ENCODE data around the gene SLC2A13.

Gene SLC2A13

DNA sequence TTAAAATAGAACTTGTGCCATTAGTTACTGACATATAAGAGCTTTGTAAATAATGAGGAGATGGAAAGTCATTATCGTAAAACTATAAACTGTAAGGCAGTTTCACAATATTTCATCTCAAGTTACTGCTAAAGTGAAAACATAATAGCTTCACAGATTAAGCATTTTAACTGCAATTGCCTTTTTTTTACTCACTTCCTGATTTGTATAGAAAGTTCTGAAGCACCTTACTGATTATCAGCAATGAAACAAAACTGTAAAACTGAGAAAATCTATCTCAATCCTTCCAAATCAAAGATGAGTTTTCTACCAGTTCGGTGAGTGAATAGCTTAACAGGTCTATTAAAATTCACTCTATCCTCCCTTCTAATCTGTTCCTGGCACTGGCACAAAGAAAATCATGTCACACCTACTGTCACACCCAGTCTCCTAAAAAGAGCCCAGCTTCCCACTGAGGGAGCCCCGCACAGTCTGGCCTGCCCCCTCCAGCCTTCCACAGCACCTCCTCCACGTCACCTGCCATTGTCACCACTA lies 324.9 kb downstream of the SLC2A13 start:
- TF ChIP-seq, protein P1, sequence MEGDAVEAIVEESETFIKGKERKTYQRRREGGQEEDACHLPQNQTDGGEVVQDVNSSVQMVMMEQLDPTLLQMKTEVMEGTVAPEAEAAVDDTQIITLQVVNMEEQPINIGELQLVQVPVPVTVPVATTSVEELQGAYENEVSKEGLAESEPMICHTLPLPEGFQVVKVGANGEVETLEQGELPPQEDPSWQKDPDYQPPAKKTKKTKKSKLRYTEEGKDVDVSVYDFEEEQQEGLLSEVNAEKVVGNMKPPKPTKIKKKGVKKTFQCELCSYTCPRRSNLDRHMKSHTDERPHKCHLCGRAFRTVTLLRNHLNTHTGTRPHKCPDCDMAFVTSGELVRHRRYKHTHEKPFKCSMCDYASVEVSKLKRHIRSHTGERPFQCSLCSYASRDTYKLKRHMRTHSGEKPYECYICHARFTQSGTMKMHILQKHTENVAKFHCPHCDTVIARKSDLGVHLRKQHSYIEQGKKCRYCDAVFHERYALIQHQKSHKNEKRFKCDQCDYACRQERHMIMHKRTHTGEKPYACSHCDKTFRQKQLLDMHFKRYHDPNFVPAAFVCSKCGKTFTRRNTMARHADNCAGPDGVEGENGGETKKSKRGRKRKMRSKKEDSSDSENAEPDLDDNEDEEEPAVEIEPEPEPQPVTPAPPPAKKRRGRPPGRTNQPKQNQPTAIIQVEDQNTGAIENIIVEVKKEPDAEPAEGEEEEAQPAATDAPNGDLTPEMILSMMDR (IDR thresholded peaks at IDR 0.05; ENCODE audit: insufficient read depth, missing control alignments): no peak
- DNase-seq (ENCODE audit: insufficient read length, low spot score) (no peak), FAIRE-seq (no peak)

DNA sequence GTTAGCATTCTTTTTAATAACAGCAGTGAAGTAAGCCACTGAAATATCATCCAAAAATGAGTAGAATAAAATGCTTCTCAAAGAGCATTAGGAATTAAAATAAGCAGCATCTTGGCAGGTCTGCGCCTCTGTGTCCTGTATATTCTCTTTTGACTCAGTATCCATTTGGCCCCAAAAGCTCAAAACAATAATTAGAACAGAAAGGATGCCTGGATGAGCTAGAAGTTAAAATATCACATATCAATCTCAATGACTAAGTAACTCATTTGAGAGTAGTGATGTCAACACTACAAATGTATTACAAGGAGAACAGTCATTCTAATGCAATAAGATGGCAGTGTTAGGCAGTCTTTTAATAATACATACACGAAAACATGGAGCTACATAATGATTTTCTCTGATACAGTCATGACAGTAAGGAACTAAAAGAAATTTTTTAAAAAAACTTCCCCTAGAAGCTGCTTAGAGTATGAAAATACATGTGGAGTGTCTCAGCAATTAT lies 325.4 kb downstream of the SLC2A13 start:
- FAIRE-seq (no peak), DNase-seq (ENCODE audit: insufficient read length, low spot score) (no peak)
- TF ChIP-seq, protein P1 (IDR thresholded peaks at IDR 0.05; ENCODE audit: insufficient read depth, missing control alignments): no peak

DNA sequence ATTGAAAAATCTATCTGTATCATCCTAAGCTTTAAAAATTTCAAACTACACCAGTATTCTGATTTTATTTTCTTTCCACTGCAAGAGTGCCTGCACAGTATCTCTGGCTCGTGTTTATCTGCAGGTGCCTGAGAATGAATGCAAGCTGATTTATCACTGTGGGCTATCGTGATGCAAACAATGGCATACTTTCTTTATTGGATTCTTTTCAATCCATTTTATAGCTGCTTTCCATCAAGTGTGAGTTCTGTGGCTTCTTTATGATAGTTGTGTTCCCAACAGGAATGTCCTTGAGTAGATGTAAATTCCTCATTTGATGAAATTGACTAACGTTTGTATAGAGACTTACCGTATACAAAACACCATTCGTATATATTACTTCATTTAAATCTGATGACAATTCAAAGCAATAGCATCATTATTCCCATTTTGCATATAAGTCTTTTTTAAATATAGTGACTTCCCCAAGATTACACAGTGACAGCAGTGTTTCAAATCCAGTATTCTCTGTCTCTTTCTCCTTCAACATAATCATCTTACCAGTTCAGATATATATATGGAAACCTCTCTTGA lies 326.0 kb downstream of the SLC2A13 start:
- FAIRE-seq (no peak), DNase-seq (ENCODE audit: insufficient read length, low spot score) (no peak)
- TF ChIP-seq, protein P1 (IDR thresholded peaks at IDR 0.05; ENCODE audit: insufficient read depth, missing control alignments): no peak

DNA sequence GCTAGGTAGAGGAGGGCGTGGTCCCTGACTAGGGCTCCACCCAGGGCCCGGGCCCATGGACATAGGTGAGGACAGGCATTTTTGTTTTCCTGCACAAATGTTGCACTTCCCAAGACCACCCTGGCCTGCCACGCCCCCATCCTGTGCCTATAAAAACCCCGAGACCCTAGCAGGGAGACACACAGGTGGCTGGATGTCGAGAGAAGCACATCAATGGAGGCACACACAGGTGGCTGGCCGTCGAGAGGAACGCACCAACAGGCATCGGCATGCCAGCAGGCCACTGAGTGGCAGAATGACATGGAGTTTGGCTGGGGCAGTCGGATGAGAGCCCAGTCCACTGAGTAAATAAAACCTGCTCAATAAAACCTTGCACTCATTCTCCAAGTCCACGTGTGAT lies 328.4 kb downstream of the SLC2A13 start:
- TF ChIP-seq, protein P1 (IDR thresholded peaks at IDR 0.05; ENCODE audit: insufficient read depth, missing control alignments): no peak
- FAIRE-seq: no peak

DNA sequence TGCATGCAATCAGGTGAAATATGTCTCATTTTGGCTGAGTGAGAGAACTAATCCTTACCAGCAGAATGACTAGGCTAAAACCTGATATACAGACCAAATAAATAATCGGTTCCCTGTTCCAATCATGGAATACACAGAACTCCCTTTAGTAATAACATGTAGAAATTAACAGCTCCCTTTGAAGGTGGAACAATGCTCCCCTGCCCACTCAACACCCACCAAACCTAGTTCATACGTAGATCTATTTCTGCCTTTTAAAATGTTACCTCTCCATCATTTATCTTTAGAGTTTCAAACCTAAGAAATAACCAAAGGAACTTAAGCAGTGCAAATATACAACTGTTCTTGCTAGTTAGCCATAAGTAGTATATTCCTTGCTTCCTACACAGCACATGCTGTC lies 332.6 kb downstream of the SLC2A13 start:
- no peak for FAIRE-seq
- TF ChIP-seq, protein P1 (IDR thresholded peaks at IDR 0.05; ENCODE audit: insufficient read depth, missing control alignments): no peak
- DNase-seq (ENCODE audit: insufficient read length, low spot score): no peak

More for the DNA sequence above, 328.4 kb downstream of the SLC2A13 start:
- no peak for DNase-seq (ENCODE audit: insufficient read length, low spot score)

DNA sequence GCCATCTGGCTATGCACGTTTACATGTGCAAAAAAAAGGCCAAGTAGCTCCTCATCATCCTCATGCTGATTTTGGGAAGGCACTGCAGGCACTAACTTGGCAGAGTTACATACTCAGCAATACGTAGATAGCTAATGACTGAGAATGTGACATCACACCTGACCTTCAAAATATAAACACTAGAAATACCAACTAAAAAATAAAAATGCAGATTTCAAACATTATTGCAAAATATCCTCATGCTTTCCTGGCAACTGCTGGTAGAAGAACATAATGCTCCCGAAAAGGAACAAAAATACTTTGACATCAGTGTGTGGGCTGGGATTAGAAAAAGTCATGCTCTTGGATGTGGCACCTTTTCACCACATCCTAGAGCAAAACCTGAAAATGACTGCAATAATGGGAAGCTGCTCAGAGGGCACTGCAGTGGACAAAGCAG lies 333.0 kb downstream of the SLC2A13 start:
- TF ChIP-seq, protein P1 (IDR thresholded peaks at IDR 0.05; ENCODE audit: insufficient read depth, missing control alignments): no peak
- DNase-seq (ENCODE audit: insufficient read length, low spot score) (no peak), FAIRE-seq (no peak)

DNA sequence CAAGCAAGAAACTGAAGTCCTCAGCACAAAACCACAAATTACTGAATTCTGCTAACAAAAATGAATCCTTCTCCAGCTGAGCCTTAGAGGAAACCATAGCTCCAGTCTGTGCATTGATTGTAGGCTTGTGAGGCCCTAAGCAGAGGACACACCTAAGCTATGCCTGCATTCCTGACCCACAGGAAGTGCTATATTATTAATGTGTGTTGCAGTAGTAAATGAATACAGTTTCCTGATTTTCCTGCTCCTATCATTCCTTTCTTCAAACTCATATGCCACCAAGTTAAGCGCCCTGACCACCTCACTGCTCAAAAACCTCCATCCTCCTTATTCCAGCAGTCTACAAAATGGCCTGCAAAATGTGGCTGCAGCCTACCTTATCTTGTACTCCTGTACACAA lies 334.4 kb downstream of the SLC2A13 start:
- TF ChIP-seq, protein P1 (IDR thresholded peaks at IDR 0.05; ENCODE audit: insufficient read depth, missing control alignments): no peak
- FAIRE-seq (no peak), DNase-seq (ENCODE audit: insufficient read length, low spot score) (no peak)
